Fibroblast of skin of abdomen (primary cell): ENCODE results near the gene EIF4G3.

ENCODE experiments used
- DNase-seq: peaks from one replicate; pipeline ENCODE4 v3.0.0-alpha.2; 2013

EIF4G3 gene

DNA sequence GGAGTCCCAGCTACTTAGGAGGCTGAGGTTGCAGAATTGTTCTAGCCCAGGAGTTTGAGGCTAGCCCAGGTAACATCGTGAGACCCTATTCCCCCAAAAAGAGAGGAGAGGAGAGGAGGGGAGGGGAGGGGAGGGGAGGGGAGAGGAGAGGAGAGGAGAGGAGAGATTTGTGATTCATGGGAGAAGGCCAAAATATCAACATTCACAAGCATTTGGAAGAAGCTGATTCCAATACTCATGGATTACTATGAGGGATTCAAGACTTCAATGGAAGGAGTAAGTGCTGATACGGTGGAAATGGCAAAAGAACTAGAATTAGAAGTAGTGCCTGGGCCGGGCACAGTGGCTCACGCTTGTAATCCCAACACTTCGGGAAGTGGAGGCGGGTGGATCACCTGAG is 187.8 kb downstream of the EIF4G3 start:
- DNase-seq = no peak

DNA sequence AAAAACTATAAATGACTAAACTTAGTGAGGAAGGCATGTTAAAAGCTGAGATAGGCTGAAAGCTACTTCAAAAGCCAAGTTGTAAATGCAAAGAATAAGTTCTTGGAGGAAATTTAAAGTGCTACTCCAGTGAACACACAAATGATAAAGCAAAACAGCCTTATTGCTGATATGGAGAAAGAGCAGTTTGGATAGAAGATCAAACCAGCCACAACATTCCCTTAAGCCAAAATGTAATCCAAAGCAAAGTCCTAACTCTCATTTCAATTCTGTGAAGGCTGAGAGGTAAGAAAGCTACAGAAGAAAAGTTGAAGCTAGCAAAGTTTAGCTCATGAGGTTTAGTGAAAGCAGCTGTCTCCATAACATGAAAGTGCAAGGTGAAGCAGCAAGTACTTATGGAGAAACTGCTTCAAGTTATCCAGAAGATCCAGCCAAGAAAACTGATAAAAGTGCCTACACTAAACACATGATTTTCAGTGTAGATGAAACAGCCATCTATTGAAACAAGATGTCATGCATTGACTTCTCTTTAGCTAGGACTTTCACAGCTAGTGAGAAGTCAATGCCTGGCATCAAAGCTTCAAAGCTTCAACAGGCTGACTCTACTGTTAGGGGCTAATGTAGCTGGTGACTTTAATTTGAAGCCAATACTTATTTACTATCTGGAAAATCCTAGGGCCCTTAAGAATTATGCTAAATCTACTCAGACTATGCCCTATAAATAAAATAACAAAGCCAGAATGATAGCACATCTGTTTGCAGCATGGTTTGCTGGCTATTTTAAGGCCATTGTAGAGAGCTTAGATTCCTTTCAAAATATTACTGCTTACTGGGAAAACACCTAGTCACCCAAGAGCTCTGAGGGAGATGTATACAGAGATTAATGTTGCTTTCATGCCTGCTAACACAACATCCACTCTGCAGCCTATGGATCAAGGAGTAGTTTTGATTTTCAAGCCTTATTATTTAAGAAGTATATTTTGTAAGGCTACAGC is 188.6 kb downstream of the EIF4G3 start:
- no peak for DNase-seq

GRCh38 chr1:20983297-20983889 is 193.3 kb downstream of the EIF4G3 start:
- no peak for DNase-seq

DNA sequence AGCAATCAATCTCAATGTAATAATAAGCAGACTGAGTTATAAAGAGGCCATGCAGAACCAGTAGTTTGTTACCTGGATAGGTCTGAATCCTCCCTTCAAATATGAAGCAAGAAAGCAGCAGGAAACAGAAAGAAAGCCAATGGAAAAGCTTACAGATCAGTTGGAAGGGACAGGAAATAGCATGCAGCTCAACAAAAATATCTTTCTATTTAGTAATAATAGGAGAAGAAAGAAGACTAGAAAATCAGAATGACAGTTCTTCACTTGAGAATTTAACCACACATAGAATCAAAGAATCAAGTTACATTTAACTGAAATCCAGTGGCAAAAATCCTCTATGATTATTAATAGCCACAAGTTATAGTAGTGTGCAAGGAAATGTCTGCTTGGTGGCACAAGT is 194.4 kb downstream of the EIF4G3 start:
- peak; percentile 35 for DNase-seq

DNA sequence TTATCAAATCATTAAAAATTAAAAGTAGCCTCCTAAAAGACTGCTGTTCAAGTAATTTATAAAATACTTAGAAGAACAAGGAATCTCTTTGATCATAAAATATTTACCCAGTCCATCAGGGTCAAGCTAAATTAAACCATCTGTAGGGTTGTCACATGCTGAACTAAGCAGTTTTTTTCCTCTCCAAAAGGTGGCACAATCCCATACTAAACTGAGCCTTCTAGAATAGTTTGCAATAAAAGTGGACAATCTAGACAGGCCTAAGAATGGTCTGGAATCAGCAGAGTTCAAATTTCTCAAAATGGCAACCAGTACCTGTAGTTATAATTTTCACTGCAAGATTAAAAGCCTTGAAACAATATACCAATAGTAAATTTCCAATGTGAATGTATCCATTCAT is 194.8 kb downstream of the EIF4G3 start:
- DNase-seq = peak; percentile 39

GRCh38 chr1:20980051-20980450 is 196.6 kb downstream of the EIF4G3 start:
- DNase-seq = no peak

GRCh38 chr1:20978413-20978812 is 198.3 kb downstream of the EIF4G3 start:
- no peak for DNase-seq

- no peak for DNase-seq
Observed at GRCh38 chr1:20975668-20976067, 201.0 kb downstream of the EIF4G3 start.

GRCh38 chr1:20974951-20975350 is 201.7 kb downstream of the EIF4G3 start:
- DNase-seq = no peak

DNA sequence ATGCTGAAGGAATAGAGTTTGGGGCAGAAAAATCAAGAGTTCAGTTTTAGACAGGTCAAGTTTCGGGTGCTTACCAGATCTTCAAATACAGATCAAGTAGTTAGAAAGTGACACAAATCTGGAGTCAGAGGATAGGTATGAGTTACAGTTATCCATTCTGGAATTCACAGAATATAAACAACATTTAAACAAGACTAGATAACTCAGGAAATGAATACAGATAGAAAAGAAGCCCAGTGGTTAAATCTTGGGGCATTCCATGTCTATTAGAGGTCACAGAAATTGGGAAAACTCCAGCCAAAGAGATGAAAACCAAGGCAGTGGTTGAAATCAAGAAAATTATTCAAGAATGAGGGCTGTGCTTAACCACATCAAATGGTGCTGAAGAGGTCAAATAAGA is 202.6 kb downstream of the EIF4G3 start:
- DNase-seq = peak; percentile 62

GRCh38 chr1:20972855-20973254 is 203.8 kb downstream of the EIF4G3 start:
- no peak for DNase-seq

GRCh38 chr1:20964540-20965484 is 211.9 kb downstream of the EIF4G3 start:
- DNase-seq = no peak

GRCh38 chr1:20962576-20963258 is 214.0 kb downstream of the EIF4G3 start:
- peak; percentile 9 for DNase-seq

GRCh38 chr1:20958430-20958829 is 218.3 kb downstream of the EIF4G3 start:
- no peak for DNase-seq

DNA sequence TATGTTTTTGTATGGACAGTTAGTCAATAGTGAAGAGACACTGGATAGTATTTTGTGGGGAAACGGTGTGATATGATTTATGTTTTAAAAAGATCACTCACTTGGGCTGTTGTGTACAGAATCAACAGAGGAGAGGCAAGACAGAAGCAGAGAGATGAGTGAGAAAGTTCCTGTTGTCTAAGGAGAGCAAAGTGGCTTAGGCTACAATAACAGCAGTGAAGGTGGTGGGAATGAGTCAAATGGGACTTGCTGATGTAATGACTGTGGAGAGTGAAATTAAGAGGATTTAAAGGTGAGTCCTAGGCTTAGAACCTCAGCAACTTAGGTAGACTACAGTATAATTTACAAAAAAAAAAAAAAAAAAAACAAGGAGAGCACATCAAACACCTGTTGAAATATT is 220.4 kb downstream of the EIF4G3 start:
- DNase-seq = no peak

- DNase-seq = no peak
Observed at GRCh38 chr1:20950679-20951078, 226.0 kb downstream of the EIF4G3 start.

DNA sequence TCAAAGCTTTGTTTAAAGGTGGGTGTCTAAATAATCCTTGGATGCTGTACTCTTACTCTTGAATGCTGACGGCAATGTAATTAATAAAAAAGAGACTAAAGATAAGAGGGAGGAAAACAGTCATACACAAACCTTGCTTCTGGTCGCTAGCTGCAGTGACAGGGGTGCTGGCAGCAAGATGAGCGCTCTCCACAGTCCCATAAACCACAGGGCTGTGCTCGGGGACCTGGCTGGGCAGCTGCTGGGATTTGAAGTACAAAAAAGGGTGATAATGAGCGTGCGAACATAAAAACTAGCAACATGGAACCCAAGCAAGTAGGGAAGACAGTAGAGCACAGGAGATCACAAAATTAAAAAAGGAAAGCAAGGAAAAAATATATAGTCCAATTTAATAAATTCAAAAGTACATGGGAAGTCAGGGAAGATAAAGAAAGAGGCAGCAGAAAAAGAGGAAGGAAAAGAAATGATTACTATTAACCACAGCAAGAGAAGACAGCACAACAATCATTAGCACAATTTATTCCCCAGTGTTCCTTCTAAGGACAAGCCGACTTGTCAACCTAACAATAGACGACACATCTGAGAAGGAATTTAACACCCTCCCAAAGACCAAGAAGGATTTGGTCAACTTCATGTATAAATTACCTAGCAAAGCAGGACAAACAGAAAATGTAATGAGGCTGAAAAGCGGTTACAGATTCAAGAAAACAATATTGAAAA is 226.7 kb downstream of the EIF4G3 start:
- no peak for DNase-seq

DNA sequence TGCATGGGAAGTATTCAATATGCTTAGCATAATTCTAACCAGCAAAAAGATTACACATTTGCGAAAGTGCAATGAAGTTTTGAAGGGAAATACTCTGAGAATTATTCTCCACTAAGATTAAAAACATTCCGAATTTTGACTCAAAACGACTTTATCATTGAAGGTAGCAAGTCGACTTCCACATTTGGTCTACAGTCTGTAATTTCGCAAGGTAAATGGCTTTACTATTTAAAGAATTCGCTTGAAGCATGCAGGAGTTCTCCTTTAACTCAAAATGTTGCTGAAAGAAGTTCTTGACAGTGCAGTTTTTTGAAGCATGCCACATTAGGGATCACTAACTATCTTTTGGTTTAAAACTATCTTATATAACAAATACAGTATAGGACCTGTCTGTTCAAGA is 228.6 kb downstream of the EIF4G3 start:
- DNase-seq = peak; percentile 5

DNA sequence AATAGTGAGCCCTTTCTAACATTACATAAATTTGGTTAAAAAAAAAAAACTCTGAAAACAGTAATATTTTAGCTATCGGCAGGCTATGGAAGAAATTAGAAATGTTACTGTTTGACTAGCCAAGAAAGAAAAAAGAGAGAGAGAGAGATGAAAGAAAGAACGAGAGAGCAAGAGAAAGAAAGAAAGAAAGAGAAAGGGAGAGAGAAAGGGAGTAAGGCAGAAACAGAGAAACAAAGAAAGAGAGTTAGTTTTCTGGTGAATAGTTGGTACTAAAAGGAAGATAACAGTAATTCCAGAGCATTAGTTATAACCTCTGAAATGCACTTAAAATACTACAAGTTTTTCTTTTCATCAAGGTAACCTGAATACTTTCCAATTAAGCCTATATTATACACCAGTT is 229.3 kb downstream of the EIF4G3 start:
- DNase-seq = no peak

GRCh38 chr1:20936621-20937020 is 240.1 kb downstream of the EIF4G3 start:
- no peak for DNase-seq

- no peak for DNase-seq
Observed at GRCh38 chr1:20936216-20936615, 240.5 kb downstream of the EIF4G3 start.

- DNase-seq = no peak
Observed at GRCh38 chr1:20935717-20936116, 241.0 kb downstream of the EIF4G3 start.
